HG02642 (cell line): ENCODE results near the gene ATF6.
"Not testable (repeated sequence)": the region's sequence is repeated elsewhere in the genome, so short reads cannot be mapped to it uniquely, and the experiment has no call there.

ENCODE experiments used
- ATAC-seq: cut with Tn5 transposase; IDR thresholded peaks from one replicate; pipeline ENCODE4 v1.9.1; 2021; ENCODE audit warnings: mild to moderate bottlenecking; ENCODE audit not compliant: unreplicated experiment, poor library complexity

The ATF6 gene, protein sequence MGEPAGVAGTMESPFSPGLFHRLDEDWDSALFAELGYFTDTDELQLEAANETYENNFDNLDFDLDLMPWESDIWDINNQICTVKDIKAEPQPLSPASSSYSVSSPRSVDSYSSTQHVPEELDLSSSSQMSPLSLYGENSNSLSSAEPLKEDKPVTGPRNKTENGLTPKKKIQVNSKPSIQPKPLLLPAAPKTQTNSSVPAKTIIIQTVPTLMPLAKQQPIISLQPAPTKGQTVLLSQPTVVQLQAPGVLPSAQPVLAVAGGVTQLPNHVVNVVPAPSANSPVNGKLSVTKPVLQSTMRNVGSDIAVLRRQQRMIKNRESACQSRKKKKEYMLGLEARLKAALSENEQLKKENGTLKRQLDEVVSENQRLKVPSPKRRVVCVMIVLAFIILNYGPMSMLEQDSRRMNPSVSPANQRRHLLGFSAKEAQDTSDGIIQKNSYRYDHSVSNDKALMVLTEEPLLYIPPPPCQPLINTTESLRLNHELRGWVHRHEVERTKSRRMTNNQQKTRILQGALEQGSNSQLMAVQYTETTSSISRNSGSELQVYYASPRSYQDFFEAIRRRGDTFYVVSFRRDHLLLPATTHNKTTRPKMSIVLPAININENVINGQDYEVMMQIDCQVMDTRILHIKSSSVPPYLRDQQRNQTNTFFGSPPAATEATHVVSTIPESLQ

DNA sequence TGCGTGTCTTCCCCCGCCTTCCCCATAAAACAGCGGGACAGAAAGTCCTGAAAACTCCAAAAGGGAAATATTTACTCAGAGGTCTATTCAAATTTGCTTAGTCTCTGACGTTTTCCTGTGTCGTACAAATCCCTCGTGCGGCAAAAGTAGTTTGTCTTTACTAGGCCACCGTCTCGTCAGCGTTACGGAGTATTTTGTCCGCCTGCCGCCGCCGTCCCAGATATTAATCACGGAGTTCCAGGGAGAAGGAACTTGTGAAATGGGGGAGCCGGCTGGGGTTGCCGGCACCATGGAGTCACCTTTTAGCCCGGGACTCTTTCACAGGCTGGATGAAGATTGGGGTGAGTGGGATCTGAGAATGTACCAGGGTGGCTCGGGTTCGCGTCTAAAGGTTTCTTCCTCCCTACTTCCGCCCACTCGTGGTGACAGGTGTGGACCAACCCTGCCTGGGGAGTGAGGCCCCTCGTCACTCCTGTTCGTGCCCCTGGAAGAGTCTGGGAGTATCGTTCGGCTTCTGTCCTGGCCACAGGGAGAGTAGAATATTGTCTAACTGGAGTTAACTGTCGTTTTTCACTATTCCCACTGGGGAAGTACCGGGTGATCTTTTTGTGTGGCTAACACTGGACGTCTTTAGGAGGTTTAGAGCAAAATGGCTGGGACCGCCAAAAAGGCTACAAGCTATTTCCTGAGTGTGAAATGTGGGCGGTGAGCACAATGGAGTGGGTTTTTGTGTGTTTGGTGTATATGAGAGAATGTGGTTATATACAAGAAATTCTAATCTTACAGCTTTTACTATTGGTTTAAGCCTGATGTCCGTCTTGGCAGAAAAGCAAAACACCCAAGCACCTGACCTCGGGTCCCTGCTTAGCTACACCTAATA is at the start of gene ATF6:
ATF6 (plus strand) TSS at position 219 of the 880 bp plus-strand sequence; CDS start at position 260, 41 bp downstream.
- ATAC-seq, result peak; percentile 78

DNA sequence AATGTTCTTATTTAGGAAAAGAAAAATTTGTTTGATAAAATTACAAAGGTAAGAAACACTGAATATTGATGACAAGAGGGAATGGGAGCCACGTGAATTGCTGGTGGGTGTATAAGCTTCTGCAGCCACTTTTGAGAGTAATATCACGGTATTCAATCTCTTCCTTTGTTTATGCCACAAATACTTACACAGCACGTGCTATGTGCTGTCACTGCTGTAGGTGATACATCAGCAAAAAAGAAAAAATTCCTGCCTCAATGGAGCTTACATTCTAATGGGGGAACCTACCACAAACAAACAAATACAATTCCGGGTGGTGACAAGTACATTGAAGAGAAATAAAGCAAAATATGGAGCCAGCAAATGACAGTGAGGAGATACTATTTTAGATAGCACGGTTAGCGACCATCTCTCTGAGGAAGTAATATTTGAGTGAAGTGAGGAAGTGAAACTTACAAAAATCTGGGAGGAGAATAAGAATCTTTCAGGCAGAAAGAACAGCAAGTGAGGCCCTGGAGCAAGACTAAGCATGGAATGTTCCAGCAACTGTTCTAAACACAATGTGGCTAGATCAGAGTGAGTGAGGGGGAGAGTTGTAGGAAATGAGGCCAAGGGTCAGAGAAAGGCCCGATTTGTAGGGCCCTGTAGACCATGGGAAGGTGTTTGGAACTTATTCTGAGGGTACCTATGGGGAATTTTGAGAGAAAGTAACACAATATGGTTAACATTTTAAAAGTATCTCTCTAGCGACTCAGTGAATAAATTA is 47.4 kb upstream of the ATF6 start:
- peak; percentile 47 for ATAC-seq

DNA sequence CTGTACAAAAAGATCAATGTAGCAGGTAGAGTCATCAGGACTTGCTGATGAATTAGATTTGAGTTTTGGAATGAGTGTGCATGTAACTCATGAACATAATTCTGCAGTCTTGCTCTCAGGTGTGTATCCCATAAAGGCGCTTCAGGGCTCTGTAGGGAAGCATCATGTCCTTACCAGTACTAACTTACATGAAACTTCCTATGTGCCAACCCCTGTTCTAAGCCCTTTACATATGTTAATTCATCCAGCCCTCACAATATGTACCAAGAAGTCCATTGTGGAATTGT is 46.9 kb upstream of the ATF6 start:
- peak; percentile 29 for ATAC-seq

DNA sequence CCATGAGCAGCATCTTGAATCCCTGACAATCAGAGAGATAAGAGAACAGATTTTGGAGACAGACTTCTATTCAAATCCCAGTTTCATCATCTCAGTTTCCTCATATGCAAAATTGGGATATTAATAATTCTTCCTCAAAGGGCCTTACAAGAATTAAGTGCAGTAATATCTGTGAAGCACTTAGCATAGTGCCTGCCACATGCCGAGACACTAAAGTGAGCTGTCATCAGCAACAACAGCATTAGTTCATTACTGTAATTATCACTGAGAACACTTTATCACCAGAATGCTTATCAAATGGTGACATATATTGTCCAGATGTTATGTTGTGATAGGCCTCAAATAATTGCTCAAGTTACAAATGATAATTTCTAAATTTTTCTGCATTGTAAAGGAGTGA is 45.7 kb upstream of the ATF6 start:
- ATAC-seq, result no peak

DNA sequence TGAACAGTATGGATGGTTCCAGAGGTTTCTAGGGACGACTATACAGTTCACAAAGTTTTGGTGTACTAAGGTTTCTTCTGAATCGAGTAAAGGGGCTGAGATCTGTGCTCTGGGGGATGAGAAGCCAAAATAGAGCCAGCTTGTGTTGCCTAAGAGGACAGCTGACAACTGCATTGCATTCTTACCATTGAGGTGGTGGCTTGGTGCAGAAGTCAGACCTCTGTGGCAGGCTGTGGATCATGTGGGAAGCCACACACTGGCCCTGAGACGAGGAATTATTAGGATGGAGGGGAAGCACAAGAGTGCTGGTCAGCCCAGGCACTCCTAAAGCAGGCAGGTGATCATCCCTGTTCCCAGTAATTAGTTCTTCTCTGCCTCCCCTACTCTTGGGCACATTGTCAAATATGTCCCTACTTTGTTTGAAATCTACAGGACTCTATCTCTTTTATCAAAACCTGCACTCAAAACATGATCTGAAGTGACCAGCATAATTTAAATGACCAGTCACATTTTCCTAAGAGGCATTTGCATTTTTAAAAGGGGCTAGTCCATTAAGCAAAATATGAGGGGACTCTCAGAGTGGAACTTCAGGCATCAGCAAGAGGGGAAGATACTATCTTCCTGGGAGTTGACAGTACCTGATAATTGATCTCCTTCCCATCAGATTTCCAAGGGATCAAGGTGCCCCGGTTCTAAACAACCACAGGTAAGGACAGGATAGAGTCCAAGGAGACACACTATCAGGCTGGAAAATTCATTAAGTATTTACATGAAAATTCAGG is 45.0 kb upstream of the ATF6 start, which contains the start of gene FCRLB:
FCRLB (plus strand) TSS at position 589 of the 782 bp plus-strand sequence. CDS start 1,129 bp downstream, outside the sequence.
- no peak for ATAC-seq

DNA sequence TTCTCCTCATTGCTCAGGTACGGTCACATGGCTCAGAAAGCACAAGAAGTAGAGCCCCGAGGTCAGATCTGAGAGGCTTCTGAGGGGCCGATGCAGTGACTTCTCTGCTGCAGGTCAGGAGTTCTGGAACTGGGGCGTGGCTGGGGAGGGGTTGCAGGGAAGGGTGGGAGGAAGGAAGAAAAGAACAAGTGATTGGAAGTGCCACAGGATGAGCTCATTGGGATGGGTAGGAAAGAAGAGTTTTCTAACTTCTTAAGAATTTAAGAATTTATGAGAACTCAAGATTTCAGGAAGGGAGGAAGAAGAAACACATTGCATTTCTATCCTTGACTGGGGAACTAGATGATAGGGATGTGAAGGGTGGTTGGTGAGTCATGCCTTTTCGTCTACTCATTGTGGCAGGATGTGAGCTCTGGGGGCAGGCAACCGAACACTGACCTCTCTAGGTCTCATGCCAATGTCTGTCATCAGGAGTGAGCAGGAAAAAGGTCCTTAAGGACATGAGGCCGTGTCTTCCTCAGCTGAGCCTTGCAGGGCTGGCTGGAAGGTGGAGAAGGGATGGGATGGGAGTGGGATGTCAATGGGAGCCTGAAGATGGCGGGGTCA is 44.3 kb upstream of the ATF6 start:
- ATAC-seq, result no peak

DNA sequence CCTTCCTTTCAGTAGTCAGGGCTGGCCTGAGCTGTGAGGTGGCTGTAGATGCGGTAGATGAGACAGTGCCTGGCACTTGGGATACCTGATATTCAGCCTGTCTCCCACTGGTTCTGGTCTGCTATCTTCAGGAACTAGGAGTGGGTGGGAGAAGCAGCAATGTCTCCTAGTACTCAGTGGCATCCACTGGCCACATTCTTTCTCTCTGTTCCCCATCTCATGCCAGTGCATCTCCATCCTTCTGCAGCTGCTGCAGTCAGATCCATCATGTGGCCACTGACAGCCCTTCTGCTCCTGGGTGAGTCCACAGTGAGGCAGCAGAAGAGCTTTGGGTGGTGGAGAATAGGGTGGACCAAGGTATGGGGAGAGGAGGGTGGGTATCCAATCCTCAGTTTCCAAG is 43.7 kb upstream of the ATF6 start:
- no peak for ATAC-seq

DNA sequence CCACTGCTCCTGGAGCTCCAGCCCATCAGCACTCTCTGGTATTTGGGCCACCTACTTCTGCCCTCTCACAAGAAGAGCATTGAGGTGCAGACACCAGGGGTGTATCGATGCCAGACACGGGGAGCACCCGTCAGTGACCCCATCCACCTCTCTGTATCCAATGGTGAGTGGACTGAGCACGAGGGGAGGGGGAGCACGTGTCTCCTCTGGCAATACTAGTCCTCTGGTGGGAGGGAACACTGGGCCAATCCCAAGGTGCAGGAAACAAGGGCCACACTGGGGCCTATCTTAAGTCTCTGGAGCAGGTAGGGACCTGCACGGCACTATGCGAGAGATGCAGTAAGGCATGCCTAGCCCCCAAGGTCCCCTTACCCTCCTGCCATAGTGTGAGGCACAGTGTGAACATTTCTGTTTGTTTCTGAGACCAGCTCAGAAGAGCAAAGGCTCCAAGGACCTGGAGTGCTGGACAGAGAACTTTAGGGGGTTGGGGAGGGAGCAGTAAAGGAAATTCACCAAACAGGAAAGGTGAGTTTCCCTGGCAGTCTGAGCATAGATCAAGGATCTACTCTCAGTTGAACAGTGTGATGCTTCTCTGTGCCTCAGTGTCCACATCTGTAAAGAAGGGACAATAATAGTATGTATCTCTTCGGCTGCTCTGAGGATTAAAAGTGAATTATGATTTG is 42.5 kb upstream of the ATF6 start:
- no peak for ATAC-seq

DNA sequence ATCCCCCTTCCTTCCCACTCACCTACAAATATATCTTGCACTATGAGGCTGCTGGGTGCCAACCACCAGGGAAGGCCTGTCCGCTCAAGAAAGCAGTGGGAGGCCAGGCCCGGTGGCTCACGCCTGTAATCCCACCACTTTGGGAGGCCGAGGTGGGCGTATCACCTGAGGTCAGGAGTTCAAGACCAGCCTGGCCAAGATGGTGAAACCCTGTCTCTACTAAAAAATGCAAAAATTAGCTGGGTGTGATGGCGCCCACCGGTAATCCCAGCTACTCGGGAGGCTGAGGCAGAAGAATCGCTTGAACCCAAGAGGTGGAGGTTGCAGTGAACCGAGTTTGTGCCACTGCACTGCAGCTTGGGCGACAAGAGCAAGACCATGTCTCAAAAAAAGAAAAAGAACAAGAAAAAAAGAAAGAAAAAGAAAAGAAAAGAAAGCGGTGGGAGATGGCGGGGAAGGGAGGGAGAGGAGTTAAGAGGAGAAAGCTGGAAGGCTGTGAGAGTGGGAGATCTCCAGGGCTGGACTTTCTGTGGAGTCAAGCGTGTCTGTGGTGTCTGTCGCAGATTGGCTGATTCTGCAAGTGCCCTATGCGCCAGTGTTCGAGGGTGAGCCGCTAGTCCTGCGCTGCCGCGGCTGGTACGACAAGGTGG is 40.7 kb upstream of the ATF6 start:
- not testable (repeated sequence) for ATAC-seq

DNA sequence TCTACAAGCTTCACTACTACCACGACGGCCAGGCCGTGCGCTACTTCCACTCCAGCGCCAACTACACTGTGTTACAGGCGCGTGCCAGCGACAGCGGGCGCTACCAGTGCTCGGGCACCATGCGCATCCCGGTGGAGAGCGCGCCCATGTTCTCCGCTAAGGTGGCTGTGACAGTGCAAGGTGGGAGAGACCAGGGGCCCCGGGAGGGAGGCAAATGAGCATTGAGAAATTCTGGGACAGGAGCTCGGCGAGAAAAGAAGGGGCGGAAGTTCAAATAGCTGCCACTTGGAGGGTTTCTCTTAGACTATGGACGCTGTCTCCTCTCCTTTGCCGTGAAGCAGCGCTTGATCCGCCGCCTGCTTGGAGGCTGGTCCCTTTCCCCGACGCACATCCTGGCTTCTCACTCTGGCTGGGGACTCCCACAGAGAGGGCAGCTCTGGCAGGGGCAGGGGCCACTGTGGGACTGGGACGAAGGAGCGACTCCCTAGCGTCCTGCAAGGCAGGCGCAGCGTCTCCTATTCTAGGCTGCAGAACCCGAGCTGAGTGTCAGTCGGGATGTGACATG is 40.1 kb upstream of the ATF6 start:
- ATAC-seq, result peak; percentile 16

DNA sequence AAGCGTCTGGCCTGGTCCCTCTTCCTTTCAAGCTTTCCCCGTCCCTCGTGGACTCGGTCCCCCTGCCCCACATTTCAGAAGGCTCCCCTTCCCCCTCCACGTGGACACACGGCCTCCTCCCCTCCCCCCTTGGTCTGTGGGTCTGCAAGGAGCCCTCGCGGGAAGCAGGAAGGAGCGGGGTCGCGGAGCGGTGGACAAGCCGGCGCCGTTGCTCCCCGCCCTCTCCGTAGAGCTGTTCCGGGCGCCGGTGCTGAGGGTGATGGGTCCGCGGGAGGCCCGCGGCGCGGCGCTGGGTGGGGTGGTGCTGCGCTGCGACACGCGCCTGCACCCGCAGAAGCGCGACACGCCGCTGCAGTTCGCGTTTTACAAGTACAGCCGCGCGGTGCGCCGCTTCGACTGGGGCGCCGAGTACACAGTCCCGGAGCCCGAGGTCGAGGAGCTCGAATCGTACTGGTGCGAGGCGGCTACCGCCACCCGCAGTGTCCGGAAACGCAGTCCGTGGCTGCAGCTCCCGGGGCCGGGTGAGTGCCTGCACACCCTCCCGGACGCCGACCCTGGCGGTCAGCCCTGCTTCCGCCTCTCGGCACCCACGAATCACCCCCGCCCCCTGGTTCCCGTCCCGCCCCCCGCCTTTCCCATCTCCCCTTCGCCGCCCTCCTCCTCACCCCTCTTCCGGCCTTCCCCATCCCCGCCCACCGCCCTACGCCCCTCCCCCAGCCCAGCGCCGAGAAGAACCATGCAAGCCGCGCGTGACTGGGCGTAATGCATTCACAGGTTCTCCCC is 39.5 kb upstream of the ATF6 start:
- ATAC-seq, result peak; percentile 62

DNA sequence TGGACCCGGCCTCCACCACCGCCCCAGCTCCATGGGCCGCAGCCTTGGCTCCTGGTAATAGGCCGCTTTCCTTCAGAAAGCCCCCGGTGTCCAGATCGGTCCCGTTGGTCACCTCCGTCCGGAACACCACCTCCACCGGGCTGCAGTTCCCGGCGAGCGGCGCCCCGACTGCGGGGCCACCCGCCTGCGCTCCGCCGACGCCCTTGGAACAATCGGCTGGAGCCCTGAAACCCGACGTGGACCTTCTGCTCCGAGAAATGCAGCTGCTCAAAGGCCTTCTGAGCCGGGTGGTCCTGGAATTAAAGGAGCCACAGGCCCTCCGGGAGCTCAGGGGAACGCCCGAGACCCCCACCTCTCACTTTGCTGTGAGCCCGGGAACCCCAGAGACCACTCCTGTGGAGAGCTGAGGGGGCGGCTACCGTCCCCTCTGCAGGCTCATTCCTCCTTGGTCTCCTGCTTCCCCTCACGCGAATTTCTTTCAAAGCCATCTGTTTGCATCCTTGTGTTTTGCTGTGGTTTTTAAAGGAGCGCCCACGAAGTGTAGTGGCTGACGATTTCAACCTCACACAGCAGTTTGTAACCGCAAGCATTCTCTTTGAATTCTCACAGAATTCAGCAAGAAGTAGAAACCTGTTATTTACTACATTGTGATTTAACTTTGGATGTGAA is 38.7 kb upstream of the ATF6 start:
- no peak for ATAC-seq

DNA sequence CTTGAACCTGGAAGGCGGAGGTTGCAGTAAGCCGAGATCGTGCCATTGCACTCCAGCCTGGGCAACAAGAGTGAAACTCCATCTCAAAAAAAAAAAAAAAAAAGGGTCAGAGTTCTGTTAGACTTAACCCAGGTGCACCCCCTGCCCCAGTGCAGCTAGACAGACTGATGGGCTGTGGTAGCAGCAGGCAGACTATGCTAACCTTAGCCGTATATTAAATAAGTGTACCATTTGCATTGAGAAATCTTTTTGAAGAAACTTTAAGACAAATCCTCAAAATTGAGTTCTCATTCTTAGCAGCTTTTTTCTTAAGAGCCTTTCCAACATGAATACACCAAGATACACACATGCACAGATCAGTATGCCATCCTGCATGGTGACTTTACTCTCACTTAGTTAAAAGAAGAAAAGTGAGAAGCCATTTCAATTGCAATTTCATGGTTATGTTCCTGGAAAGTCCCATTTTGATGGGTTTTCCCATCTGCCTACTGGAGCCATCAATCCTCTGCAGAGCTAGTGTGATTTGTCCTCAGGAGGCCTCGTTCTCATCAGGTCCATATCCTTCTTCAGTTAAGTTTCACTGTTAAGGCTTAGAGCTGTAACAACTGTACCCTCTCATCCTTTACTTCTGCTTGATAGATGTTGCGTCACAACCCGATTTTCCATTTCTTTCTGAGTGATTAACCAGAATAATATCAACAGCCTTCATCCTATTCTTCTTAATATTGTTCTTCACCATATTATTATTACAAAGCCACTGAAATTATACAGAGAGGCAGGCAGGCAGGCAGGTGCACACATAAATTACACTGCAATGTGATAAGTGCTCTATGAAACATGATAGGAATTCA is 37.5 kb upstream of the ATF6 start:
- ATAC-seq, result no peak

DNA sequence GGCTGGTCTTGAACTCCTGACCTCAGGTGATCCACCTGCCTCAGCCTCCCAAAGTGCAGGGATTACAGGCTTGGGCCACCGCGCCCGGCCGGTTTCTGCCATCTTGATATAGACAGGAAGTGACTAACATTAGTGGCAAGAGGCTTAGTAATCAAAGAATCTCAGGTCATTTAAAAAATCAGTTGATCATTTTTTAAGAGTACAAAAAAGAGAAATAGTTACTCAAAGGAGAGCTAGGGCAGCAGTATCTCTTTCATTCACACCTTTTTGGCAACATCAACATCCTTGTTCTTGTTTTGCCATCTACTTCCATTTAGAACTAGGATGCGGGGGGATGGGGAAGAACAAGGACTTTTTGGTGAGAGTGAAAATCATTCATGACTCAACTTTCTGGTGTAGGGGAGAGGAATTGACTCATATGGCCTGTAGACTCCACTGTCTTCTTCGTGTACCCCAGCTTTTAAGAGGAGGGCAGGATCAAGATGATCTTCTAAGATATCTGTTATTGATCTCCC is 36.0 kb upstream of the ATF6 start:
- no peak for ATAC-seq

DNA sequence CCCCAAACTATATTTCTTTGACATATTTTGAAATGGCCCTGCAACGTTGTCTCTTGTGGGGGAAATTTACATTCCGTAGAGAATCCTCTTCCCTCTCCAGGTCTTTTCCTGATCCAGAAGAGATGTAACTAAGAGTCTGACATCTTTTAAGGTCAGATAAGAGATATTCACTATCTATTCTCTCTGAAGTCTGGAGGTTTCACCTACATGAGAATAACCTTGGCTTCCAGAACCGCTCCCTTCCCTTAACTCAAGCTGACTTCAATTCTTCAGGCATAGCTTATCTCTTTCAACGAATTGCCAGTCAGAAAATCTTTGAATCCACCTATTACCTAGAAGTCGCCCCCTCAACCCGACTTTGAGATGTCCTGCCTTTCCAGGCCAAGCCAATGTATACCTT is 34.9 kb upstream of the ATF6 start:
- ATAC-seq, result no peak
